T-helper 22 cell (primary cell): ENCODE measurements around the gene METAP2.
"Not testable (repeated sequence)": the region's sequence is repeated elsewhere in the genome, so short reads cannot be mapped to it uniquely, and the experiment has no call there.

Source experiments
- DNase-seq: peaks from one replicate; pipeline ENCODE4 v3.0.0-alpha.2; 2020; ENCODE audit warnings: low read depth

METAP2 gene

DNA sequence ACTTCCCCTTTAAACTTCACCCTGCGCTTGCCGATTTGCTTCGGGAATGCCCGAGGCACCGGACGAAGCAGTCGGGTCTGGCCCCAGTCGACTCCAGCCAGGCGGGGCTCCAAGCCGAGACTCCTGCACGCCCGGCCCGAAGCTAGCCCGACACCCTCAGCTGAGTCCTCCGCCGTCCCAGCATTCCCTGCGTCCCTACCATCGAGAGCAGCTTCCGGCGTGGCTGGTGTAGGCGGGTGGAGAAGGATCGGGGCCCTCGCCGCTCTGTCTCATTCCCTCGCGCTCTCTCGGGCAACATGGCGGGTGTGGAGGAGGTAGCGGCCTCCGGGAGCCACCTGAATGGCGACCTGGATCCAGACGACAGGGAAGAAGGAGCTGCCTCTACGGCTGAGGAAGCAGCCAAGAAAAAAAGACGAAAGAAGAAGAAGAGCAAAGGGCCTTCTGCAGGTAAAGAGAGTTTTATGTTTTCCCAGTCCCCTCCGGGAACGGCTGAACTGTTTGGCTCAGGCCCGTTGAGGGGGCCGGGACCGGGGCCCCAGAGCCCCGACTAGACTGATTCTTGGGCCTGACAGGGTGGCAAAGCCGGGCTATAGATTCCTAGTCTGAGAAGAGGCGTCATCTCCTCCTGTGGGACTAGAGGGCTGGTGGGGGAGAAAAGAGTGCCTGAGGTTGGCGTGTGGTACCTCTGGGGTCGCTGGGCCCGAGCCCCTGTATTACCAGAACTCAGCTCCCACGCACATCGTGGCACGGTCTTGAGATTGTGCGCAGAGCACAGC lies at the start of gene METAP2:
Gene METAP2, plus strand, starts transcription at position 269 of the 776 bp plus-strand sequence. Its CDS starts 28 bp downstream, at position 297.
- peak; percentile 81 for DNase-seq

DNA sequence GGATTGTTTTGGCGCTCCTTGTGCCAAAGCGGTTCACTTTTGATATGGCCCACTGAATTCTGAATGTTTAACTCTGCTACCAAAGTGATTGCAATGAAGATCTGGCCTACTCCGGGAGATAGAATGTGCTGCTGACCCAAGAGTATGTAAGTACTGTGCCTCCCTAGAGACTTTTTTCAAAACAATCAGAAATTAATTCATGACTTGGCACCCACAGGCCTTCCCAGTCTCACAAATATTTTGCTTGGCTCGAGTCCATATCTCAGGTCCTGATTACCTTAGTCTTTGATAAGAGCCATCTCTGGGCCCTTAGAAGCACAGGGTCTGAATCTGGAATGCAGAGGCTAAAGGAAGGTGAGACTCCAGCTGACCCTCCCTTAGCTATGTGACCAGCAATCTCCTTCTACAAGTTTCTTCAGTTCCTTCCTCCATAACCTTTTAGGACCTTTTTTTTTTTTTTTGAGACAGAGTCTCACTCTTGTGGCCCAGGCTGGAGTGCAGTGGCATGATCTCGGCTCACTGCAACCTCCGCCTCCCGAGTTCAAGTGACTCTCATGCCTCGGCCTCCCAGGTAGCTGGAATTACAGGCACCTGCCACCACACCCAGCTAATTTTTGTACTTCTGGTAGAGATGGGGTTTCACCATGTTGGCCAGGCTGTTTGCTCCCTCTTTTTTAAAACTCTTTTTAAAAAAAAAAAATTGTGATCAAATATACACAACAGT lies 49.5 kb upstream of the METAP2 start:
- no peak for DNase-seq

DNA sequence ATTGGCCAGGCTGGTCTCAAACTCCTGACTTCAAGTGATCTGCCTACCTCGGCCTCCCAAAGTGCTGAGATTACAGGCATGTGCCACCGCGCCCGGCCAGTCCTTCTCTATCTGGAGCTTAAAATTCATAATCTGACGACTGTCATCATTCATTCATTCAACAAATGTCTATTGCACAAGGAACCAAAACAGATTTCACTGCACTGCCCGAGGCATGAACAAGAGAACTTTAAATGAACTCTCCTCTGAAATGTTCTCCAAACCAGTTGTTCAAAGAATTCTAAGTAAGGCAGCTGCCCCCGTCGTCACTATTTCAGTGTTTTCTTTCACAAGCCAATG lies 44.8 kb upstream of the METAP2 start:
- no peak for DNase-seq

DNA sequence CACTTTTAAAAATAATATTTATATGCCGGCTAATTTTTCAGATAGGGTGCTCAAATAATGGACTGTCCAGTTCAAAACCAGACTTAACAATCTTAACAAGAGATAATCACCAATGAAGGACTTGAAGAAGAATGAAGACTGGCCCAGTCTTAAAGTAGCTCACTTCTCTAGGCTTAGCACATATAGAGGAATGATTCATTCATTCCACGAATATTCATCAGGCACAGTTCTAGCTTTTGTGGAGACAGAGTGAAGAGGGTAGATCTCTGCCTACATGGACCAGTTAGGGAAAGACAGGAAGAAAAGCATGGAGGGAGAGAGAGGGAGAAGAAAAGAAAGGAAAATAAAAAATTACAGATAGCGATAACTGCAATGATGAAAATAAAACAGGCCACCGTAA lies 42.8 kb upstream of the METAP2 start:
- no peak for DNase-seq

DNA sequence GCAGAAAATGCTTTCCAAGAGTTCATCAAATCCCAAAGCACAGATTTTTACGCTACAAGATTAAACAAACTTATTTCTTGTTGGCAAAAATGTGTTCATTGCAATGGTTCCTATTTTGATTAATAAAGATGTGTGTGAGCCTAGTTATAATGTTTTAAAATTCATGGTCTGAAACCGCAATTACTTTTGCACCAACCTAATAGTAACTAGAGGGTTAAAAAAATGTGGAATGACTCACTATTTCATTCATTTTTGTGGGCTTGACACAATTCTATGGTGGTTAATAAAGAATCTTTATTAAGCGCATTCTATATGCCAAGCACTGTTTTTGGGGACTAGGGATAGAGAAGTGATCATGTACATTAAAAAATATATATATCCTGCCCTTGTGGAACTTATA lies 38.6 kb upstream of the METAP2 start:
- DNase-seq = no peak

DNA sequence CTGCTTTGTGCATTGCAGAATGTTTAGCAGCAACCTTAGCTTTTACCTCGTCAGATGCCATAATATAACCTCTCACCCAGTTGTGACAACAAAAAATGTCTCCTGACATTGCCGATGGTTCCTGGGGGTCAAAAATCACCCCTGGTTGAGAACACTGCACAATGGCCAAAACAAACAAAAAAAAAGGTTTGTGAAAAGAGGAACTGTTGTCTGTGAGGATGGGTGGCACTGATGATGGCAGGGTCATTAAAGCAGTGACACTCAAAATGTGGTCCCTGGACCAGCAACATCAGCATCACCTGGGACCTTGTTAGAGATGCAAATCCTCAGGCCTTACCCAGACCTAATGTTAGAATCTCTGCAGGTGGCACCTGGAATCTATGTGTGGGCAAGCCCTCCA lies 36.4 kb upstream of the METAP2 start:
- no peak for DNase-seq

DNA sequence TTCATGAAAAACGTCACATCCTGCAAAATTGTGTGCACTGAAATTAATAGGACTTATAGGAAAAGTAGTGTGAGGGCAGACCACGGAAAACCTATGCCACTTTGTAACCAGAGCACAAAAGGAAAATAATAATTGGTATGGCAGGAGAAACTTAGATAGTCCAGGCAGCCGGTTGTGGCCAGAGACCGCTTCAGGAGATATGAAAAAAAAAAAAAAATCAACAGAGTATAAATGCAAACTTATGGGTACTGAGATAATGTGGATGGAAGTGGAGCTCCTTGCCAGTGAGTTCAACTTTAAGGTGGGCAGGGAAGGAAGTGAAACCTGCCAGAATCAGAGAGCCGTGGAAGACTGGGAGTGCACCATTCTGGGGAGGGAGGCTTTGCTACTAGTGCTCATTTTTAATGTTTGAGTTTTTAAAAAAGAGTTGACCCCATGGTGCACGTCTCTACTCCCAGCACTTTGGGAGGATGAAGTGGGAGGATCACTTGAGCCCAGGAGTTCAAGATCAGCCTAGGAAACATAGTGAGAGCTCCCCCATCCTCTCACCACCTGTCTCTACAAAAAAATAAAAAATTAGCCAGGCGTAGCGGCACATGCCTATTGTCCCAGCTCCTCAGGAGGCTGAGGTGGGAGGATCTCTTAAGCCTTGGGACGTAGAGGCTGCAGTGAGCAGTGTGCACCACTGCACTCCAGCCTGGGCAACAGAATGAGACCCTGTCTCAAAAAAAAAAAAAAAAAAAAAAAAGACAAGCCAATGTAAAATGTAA lies 34.3 kb upstream of the METAP2 start:
- no peak for DNase-seq

DNA sequence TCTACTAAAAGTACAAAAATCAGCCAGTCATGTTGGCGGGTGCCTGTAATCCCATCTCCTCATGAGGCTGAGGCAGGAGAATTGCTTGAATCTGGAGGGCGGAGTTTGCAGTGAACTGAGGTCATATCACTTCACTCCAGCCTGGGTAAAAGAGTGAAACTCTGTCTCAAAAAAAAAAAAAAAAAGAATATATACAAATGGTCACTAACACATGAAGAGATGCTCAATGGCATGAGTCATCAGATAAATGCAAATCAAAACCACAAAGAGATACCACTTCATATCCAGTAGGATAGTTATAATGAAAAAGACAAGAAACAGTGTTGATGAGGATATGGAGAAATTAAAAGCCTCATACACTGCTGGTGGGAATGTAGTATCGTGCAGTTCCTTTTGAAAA lies 33.6 kb upstream of the METAP2 start:
- no peak for DNase-seq

DNA sequence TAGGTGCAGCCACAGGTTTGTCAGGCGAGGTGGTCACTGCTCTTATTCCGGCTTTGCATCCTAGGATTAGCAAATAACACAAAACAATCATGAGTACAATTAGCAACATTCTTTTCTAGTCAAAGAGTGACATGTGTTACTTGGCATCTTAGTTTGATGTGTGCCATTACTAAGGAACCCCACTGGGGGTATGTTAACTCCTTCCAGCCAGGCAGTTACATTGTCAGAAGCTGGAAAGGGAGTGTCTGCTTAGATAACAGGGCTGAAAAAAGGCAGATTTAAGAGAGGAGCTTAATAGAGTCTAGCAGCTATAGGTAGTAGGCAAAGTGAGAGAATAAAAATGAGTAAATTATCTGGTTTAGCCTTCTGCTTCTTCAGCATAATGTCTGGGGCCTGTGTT lies 30.5 kb upstream of the METAP2 start:
- no peak for DNase-seq

DNA sequence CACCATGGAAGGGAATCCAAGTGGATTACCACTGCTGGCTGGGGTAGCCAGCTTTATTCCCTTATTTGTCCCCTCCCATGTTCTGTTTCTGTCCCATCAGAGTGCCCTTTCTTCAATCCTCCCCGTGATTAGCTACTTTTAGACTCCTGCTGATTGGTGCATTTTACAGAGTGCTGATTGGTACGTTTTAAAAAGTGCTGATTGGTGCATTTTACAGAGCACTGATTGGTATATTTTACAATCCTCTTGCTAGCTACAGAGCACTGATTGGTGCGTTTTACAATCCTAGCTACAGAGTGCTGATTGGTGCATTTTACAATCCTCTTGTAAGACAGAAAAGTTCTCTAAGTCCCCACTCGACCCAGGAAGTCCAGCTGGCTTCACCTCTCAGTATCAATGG lies 28.9 kb upstream of the METAP2 start:
- not testable (repeated sequence) for DNase-seq

DNA sequence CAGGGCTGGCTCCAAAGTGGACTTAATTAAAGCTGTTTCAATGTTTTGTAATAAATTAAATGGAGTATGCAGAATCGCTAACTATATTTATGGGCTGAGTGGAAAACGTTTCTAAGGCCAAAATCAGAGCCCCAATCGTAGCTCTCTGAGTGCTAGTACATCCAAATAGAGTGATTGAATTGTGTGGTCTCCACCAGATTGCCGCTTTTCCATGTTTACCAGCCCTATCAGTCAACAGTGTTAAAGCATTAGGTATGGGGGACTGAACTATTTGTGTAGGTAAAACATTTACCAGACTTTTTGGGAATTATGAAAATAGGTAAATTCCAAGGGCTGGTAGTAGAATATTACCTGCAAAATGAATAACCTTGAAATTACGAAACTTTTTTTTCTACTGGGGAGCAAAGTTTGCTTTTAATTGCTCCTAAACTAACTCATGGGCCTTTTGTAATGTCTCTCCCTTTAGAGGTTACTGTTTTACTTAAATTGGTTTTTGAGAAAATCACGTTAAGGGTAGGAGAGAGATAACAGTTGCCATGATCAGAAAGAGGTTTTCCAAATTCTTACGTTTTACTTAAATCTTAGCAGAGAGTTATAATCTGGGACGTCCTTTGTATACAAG lies 28.0 kb upstream of the METAP2 start:
- no peak for DNase-seq

DNA sequence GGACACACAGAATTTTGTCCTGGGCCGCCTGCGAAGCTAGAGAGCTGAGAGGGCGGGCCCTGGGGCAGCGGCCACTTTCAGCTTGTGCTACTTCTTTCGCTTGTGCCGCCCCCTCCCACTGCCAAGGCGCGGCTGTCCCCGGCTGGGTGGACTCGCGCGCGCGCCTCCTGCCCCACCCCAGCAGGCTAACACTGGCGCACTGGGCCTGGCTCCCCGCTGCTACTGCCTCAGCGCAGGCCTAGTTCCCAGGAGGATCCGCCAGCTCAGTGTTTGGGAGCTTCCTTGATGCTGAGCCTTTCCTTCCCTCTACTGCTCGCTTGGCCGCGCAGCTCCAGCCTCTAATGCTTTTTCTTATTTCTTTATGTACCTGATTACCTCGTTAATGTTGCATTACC lies 27.4 kb upstream of the METAP2 start:
- DNase-seq = no peak

DNA sequence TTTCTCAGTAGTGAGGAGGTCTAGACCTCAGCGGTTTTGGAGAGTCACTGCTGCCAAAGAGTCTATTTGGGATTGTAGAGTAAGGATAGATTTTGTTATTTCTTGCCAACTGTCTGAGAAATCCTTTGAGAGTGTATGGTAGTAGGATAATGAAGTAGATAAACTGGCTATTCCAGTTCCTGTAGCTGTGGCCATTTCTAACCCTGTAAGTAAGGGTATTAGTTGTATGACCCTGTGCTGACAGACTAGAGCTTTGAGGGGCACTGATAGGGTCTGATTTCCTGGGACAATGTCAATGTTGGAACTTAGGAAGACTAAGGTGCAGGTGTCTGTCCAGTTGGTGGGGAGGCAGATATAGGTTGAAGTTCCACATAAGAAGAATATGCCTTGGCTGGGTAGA lies 24.3 kb upstream of the METAP2 start:
- DNase-seq = not testable (repeated sequence)

DNA sequence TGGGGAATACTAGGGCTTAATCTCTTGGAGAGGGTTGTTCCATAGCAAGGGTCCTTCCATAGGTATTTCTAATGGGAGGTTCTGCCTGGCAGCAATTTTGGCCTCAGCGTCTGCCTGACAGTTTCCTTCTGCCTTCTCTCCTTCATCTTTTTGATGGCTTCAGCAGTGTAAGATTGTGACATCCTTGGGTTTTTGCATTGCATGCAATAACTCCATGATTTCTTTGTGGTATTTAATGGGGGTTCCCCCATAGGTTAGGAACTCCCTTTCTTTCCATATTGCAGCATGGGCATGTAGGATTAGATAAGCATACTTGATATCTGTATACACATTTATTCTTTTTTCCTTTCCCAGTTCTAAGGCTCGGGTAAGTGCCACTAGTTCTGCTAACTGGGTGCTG lies 21.5 kb upstream of the METAP2 start:
- not testable (repeated sequence) for DNase-seq

DNA sequence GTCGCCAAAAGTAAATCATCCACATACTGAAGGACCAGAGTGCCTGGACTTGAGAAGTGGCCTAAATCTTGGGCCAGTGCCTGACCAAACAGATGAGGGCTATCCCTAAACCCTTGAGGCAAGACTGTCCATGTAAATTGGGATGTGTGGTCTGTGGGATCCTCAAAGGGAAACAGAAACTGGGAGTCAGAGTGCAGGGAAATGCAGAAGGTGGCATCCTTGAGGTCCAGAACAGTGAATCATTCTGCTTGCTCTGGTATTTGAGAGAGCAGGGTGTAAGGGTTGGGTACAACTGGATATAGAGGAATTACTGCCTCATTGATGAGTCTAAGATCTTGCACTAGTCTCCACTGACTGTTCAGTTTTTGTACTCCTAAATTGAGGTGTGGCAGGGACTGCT lies 20.1 kb upstream of the METAP2 start:
- not testable (repeated sequence) for DNase-seq

DNA sequence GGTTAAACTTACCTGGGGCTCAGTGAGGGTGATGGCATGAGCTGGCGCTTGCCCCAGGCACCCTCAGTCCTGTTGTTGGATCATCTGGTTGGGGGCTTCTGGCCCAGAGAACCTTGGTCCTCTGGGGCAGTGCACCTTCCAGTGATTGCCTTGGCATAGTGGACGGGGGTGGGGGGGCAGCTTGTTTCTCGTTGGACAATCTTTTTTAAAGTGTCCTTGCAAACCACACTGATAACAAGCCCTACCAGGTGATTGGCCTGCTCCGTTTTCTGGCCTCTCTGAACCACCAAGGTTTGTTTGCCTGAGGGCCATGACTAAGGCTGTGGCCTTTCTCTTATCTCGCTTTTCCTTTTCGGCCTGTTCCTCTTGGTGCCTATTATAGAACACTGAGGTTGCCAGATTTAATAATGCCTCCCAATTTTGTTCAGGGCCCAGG lies 19.2 kb upstream of the METAP2 start:
- DNase-seq = not testable (repeated sequence)

DNA sequence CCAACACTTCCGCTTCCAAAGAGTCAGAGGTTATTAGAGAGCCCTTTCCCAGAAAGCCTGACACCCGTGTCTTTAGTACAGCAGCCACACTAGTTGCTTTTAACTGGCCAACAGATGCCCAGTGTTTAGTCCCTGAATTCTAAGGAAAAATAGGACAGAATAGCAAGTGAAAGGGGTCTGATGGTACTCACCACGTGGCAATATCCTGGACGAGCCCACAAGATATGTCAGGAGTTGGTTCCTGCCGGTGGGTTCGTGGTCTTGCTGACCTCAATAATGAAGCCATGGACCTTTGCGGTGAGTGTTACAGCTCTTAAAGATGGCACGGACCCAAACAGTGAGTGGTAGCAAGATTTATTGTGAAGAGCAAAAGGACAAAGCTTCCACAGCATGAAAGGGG lies 16.3 kb upstream of the METAP2 start:
- DNase-seq = not testable (repeated sequence)

DNA sequence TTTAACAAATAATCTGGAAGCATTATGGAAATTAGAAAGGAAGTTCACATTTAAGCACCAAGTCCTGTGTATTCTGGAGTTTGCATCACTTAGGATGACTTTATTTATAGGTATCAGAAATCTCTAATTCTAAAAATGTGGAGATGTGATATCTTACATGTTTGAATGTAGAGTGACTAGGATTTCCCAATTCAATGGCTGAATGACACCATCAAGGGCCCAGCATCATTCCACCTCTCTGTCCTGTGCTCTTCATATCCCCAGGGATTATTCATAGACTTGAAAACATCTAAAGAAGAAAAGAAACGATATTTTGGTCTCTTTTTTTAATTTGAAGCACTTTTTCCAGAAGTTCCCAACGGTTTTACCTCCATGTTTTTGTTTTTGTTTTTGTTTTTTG lies 15.2 kb upstream of the METAP2 start:
- no peak for DNase-seq

DNA sequence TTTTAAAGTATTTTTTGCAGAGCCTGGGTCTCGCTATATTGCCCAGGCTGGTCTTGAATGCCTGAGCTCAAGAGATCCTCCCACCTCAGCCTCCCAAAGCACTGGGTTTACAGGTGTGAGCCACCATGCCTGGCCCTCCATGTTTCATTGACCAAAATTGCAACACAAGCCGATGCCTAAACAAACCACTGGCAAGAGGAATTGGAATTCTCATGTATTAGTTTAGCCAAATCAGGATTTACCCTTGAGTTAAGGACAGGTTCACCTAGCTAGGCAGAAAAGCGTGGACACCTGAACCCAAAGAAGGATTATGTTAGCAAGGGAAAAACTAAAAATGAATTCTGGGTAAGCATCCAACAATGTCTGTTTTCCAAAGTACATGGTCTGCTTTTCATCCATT lies 14.6 kb upstream of the METAP2 start:
- DNase-seq = no peak

DNA sequence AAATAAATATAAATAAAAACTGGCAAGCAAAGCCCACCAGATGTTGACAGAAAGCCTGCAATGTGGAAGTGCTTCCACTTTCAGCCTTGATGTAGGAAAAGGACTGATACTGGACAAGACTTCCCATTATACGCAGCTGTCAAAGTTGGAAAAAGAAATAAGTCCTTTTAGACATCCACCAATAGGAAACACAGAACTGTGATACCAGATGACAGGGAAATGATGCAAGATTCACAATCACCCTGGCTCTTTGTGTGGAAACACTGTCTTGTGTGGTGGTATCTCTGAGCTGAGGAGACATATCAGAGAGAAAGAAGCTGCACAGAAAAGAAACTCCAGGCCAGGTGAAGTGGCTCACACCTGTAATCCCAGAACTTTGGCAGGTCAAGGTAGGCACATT lies 13.8 kb upstream of the METAP2 start:
- DNase-seq = no peak

DNA sequence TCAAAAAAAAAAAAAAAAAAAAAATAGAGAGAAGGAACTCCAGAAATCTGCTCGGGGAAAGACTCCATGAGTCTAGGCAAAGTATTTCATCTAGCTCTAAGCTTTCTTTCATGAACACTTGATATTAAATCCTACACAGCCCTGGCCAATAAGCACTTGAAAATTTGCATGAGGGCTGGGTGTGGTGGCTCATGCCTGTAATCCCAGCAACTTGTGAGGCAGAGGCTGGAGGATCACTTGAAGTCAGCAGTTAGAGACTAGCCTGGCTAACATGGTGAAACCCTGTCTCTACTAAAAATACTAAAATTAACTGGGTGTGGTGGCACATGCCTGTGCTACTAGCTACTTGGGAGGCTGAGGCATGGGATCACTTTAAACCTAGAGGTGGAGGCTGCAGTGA lies 13.1 kb upstream of the METAP2 start:
- no peak for DNase-seq

DNA sequence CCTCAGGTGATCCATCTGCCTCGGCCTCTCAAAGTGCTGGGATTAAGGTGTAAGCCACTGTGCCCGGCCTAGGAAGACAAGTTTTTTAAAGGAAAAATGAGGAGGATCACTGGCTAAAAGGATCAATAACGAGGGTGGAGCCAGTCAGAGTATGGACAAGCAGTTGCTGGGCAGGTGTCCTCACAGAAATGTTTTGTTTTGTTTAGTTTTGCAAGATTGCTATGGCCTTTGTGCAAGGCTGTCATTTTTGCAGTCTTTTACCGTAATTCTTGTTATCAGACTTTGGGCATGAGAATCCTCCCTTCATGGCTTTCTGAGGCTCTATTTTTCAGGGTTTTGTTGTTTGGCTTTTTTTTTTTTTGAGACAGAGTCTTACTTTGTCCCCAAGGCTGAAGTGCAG lies 11.9 kb upstream of the METAP2 start:
- no peak for DNase-seq

DNA sequence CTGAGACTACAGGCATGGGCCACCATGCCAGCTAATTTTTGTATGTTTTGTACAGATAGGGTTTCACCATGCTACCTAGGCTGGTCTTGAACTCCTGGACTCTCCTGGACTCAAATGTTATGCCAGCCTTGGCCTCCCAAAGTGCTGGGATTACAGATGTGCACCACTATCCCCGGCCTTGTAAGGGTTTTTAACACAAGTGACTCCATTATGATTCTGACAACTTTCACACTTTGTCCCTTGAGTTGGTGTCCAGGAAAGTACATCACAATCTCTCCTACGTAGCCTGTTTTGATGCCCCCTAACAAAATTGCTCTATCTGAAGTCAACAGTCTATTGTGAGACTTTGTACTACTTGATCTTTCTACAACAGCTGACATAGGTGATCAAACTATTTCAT lies 11.4 kb upstream of the METAP2 start:
- no peak for DNase-seq
